ENCODE measurements around the gene PPM1M.

- no peak for TF ChIP-seq POLR2A (IDR thresholded peaks at IDR 0.05; ENCODE audit: low read depth, low read length)
- TF ChIP-seq POLR2AphosphoS2 (IDR thresholded peaks at IDR 0.05; ENCODE audit: low read depth, low read length) = no peak
- TF ChIP-seq EP300 (IDR thresholded peaks at IDR 0.05; ENCODE audit: borderline replicate concordance in 1 of 2, control insufficient read depth in 1 of 2, low read depth in 2 of 2, low read length in 2 of 2) = no peak
- no peak for TF ChIP-seq PAX8 (IDR thresholded peaks at IDR 0.05)
- TF ChIP-seq CTCF (IDR thresholded peaks at IDR 0.05 in 2 of 3, conservative IDR thresholded peaks at IDR 0.05 in 1 of 3; ENCODE audit: control insufficient read depth in 2 of 3, extremely low read depth in 1 of 3, insufficient read depth in 1 of 3, low read depth in 3 of 3, low read length in 3 of 3) = no peak
Measured at GRCh38 chr3:52280050-52280461, 34.5 kb downstream of the PPM1M start.
